T-helper 2 cell treated with Interferon-gamma antibody and Interleukin-4, amounts not matched to agents 100 ng/mL and 5 ng/mL, for 36 hours (primary cell): ENCODE data around the gene GSPT1. TPM values are rescaled to one million over a fixed set of nuclear protein-coding genes. Genes with fewer than 3 reads are reported as not detected.
"Not testable (repeated sequence)": the region's sequence is repeated elsewhere in the genome, so short reads cannot be mapped to it uniquely, and the experiment has no call there.

ENCODE experiments used
- intact Hi-C: fragments of 100-400 bp; cut with micrococcal nuclease; formaldehyde crosslinking; loops from one replicate; pipeline ENCODE4 v1.15.1; 2023
- total RNA-seq: library from RNA; stranded (reverse); gene quantifications from 2 replicates; pipeline ENCODE4 v1.2.3, GENCODE V29; 2022

Gene GSPT1
- total RNA-seq, 1 donor from 2014 or later, result 133 TPM

GRCh38 chr16:11819798-11820197, 96.0 kb downstream of the GSPT1 start:
- intact Hi-C loops, result no loop called here

GRCh38 chr16:11818970-11819369, 96.8 kb downstream of the GSPT1 start:
- intact Hi-C loops, result not testable (repeated sequence)

Other genes starting within 250 kb of the GSPT1 start
- 11.8 TPM in 2 replicates for gene SNN, start 247.5 kb downstream of the GSPT1 start, total RNA-seq
- 50.8 and 51.1 TPM in 2 replicates for gene TXNDC11, start 173.1 kb downstream of the GSPT1 start, total RNA-seq
- 65.0 and 68.5 TPM in 2 replicates for gene ZC3H7A, start 118.7 kb downstream of the GSPT1 start, total RNA-seq
- gene RSL1D1, start 64.4 kb downstream of the GSPT1 start, total RNA-seq, result 195 and 198 TPM in 2 replicates
- 13.4 and 17.1 TPM in 2 replicates for gene NPIPB2, start 26.1 kb upstream of the GSPT1 start, total RNA-seq
- not detected in 2 replicates for gene TNFRSF17, start 49.3 kb upstream of the GSPT1 start, total RNA-seq
- 13.5 and 15.1 TPM in 2 replicates for gene SNX29, start 60.8 kb upstream of the GSPT1 start, total RNA-seq